Measurements from ENCODE around the gene UBE2E2. TPM values are rescaled to one million over a fixed set of nuclear protein-coding genes. Genes with fewer than 3 reads are reported as not detected.

The UBE2E2 gene
- total RNA-seq, 1 experiment from 2014 or later: 54.9 TPM

GRCh38 chr3:23294770-23295387 lies 91.8 kb downstream of the UBE2E2 start:
- Mint-ChIP-seq H3K36me3 (peaks cover 8% of the 10 kb centered on the region; the same call in 1 of the 2 replicates), H3K9me3 (peaks cover 12% of the 10 kb centered on the region), H3K27ac (no peak overlapping the region), H3K4me3 (no peak overlapping the region), H3K27me3 (ENCODE audit: low read depth) (no peaks in the 10 kb centered on the region), H3K4me1 (peaks cover 9% of the 10 kb centered on the region)
- no peak for DNase-seq (ENCODE audit: low spot score)
- TF ChIP-seq ATF2 (CRISPR knock-in tag; IDR thresholded peaks at IDR 0.05; ENCODE audit: borderline replicate concordance, low read depth): no peak
- no peak for ATAC-seq
- POLR2A ChIA-PET: no interaction called here
- CTCF ChIA-PET: no interaction called here

GRCh38 chr3:23301819-23302218 lies 98.7 kb downstream of the UBE2E2 start:
- DNase-seq (ENCODE audit: low spot score) (no peak), ATAC-seq (no peak)
- TF ChIP-seq ZNF423 (CRISPR knock-in tag; IDR thresholded peaks at IDR 0.05) (no peak), NR3C1 (CRISPR knock-in tag; conservative IDR thresholded peaks at IDR 0.05; ENCODE audit: low read depth) (no peak), STAT6 (CRISPR knock-in tag; conservative IDR thresholded peaks at IDR 0.05; ENCODE audit: low read depth) (no peak), USF2 (CRISPR knock-in tag; IDR thresholded peaks at IDR 0.05) (no peak), NFE2L1 (CRISPR knock-in tag; IDR thresholded peaks at IDR 0.05) (no peak), MYBL2 (CRISPR knock-in tag; IDR thresholded peaks at IDR 0.05) (no peak), ELF4 (CRISPR knock-in tag; IDR thresholded peaks at IDR 0.05; ENCODE audit: low read depth) (no peak), GRHL2 (CRISPR knock-in tag; IDR thresholded peaks at IDR 0.05; ENCODE audit: insufficient replicate concordance, severe bottlenecking) (no peak), CREM (CRISPR knock-in tag; IDR thresholded peaks at IDR 0.05) (no peak), KAT7 (CRISPR knock-in tag; IDR thresholded peaks at IDR 0.05; ENCODE audit: borderline replicate concordance) (no peak), HMGXB4 (CRISPR knock-in tag; IDR thresholded peaks at IDR 0.05) (no peak), ZNF671 (CRISPR knock-in tag; IDR thresholded peaks at IDR 0.05) (no peak), ZNF281 (CRISPR knock-in tag; IDR thresholded peaks at IDR 0.05) (no peak), JAZF1 (CRISPR knock-in tag; IDR thresholded peaks at IDR 0.05) (no peak), PRRX2 (CRISPR knock-in tag; IDR thresholded peaks at IDR 0.05) (no peak)
- ChIA-PET POLR2A (no interaction called here), CTCF (no interaction called here)
- H3K4me3 Mint-ChIP-seq: no peak overlapping the region
- no peak overlapping the region for H3K27ac Mint-ChIP-seq
- peaks cover 12% of the 10 kb centered on the region for H3K4me1 Mint-ChIP-seq
- no peaks in the 10 kb centered on the region for H3K27me3 Mint-ChIP-seq (ENCODE audit: low read depth)
- H3K9me3 Mint-ChIP-seq: peaks cover 11% of the 10 kb centered on the region
- H3K36me3 Mint-ChIP-seq: peaks cover 2% of the 10 kb centered on the region; the same call in 1 of the 2 replicates

Measured in WTC11 (cell line).